GM19193 (cell line): Measurements from ENCODE around the gene TOPAZ1.

Experiments
- POLR2A ChIP-seq: IDR thresholded peaks from 4 replicates; pipeline ENCODE4 v1.6.1; 2011; ENCODE audit not compliant: insufficient read depth, insufficient read length; ENCODE audit errors: extremely low read depth

TOPAZ1 gene

GRCh38 chr3:44241706-44242105 is at the start of gene TOPAZ1:
TSS of gene TOPAZ1 (plus strand) at chr3:44241886. CDS start at chr3:44242054, 168 bp downstream.
- TF ChIP-seq POLR2A: no peak

- TF ChIP-seq POLR2A: no peak
Measured at GRCh38 chr3:44198284-44199269, 43.1 kb upstream of the TOPAZ1 start.

DNA sequence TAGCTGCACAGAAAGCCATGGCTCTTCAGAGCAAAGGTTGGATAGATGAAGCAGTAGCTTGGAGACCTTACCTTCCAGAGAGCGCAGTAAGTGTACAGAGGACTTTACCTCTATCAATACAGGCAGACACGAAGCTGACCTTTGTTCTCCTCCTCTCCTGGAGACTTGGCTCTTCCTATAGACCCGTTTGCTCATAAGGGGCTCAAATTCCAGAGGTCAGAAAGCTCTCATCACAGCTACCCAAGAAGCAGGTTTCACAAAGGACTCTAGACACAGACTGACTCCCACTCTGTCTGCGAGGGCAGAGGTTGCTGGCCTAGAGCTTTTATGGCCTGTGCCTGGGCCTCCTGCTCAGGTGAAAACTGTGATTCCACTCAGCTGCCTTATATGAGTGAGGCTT is 35.4 kb upstream of the TOPAZ1 start:
- no peak for TF ChIP-seq POLR2A

DNA sequence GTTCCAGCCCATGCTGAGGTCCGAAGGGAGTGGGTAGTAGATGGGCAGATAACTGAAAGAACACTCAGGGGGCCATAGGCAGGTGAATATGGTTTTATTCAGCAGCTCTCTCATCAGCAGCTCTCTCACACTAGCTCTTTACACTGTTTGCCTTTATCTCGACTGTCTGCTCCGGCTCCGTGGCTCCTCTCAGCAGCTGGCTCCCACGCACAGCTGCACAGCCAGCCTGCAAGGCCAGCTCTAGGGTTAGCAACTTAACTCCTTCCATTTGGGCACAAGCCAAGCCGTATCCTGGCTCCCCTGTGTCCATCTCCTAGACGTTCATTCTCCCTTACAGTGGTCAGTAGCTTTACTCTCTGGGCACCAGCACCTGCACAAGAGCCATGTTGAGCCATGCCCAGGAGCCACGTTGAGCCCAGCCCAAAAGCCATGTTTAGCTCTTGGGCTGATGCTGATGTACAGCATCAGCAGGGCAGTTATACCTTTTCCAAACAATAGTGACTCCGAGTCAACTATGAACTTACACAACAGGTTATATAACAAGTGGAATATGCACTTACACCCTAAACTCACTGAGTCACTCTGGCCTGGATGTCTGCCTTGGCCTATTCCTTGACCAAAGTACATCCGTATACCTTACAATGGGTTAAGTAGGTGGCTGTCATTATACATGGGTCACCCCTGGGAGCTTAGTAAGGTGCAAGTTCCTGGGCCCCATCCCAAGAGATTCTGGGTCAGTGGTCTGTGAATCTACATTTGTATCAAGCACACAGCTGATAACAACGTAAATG is 34.6 kb upstream of the TOPAZ1 start:
- no peak for TF ChIP-seq POLR2A

GRCh38 chr3:44208086-44208485 is 33.6 kb upstream of the TOPAZ1 start:
- TF ChIP-seq POLR2A: no peak

DNA sequence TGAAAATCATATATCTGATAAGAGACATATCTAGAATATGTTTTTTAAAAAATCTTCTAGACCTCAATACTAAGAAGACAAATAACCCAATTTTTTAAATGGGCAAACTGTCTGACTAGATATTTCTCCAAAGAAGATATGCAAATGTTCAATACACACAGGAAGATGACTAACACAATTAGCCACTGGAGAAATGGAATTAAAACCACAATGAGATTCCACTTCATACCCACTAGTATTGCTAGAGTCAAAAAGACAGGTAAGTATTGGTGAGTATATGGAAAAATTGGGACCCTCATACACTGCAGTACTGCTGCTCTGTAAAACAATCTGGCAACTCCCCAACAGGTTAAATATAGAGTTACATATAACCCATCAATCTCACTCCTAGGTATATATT is 33.1 kb upstream of the TOPAZ1 start:
- no peak for TF ChIP-seq POLR2A

DNA sequence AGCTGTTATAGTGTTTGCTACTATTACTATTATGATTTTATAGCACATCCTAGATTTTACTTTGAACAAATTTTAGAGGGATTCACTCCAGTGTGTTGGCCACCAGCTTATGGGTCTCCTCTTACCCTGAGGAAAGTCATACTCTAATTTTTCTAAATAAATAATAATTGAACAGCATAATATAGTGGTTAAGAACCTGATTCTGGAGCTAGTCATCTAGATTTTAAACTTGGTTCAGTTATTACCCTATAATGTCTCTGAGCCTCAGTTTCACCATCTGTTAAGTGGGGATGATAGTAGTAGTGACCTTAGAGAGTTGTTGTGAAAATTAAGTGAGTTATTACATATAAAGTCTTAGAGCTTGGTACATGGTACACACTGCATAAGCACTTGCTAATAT is 30.7 kb upstream of the TOPAZ1 start:
- no peak for TF ChIP-seq POLR2A

DNA sequence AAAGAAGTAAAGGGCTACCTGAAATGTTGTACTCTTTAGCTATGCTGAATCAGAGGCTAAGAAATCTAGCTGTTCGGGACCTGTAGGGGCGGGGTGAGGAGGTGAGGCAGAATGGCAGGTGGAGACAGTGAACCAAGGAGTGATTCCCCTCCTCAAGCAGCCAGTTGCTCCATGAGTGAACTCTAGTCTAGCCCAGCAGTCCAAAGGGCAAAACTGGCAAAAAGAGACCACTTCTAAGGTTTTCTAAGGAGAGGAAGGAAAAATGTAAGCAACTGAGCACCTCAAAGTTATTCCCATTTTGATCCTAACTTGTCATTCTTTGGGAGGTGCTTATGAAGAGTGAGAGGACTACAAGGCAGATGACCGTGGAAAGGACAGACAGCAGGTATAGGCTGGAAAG is 19.3 kb upstream of the TOPAZ1 start:
- no peak for TF ChIP-seq POLR2A

DNA sequence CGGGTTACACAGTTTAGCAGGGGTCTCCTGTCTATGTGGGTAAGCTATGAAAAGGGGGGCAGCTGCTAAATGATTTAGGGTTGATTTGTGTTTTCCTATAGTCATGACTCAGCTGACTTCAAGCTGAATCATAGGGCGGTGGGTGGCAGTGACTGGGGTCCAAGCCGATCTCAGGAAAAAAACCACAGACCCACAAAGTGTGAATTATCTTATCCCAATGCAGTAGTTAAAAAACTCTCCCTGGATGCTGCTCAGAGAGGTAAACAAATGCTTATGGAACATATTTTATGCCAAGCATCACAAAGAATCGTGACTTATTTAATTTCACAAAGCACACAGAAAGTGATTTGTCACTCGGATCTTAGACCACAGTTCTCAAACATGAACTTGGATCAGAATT is 18.4 kb upstream of the TOPAZ1 start:
- TF ChIP-seq POLR2A: no peak

GRCh38 chr3:44224131-44224530 is 17.6 kb upstream of the TOPAZ1 start:
- no peak for TF ChIP-seq POLR2A

GRCh38 chr3:44226573-44226972 is 15.1 kb upstream of the TOPAZ1 start:
- no peak for TF ChIP-seq POLR2A

- no peak for TF ChIP-seq POLR2A
Measured at GRCh38 chr3:44227632-44228031, 14.1 kb upstream of the TOPAZ1 start.

- TF ChIP-seq POLR2A: no peak
Measured at GRCh38 chr3:44228900-44229299, 12.8 kb upstream of the TOPAZ1 start.

GRCh38 chr3:44232407-44232806 is 9.3 kb upstream of the TOPAZ1 start:
- TF ChIP-seq POLR2A: no peak

DNA sequence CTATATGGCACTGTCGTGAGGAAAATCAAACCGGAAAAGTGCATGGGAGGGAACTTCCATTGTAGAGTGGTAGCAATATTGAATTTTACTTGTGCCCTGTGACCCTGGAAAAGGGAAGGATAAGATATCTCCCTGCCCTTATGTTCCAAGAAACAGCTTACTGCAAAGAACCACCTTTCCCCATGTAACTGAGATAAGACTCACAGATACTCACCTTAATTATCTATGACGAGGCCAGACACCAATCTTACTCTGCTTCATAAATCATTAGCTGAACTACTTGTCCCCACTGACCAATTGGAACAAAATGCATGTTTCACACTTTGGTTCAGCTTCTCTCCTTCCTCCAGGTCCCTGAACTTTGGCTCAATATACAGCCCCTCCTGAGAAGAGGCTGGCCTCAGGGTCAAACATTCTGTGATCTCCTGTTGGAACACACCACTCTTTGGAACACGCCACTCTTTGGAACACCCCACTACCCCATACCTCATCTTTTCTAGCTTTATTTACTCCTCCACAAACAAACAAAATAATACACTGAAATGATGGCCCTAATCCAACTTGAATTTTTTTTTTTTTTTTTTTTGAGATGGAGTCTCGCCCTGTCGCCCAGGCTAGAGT is 6.9 kb upstream of the TOPAZ1 start:
- no peak for TF ChIP-seq POLR2A
